Measurements from ENCODE around the gene PCDHA9.
"Not testable (repeated sequence)": the region's sequence is repeated elsewhere in the genome, so short reads cannot be mapped to it uniquely, and the experiment has no call there.

PCDHA9 gene

GRCh38 chr5:140876541-140877261 lies 28.5 kb downstream of the PCDHA9 start:
- DNase-seq (ENCODE audit: low spot score) = not testable (repeated sequence)

- no peak for DNase-seq (ENCODE audit: low spot score)
Observed at GRCh38 chr5:140877262-140877581, 29.0 kb downstream of the PCDHA9 start.

GRCh38 chr5:140881889-140882590 lies 33.9 kb downstream of the PCDHA9 start, which contains the start of gene PCDHA13:
TSS of gene PCDHA13 (plus strand) at chr5:140882124. CDS start at chr5:140882269, 145 bp downstream.
- DNase-seq (ENCODE audit: low spot score) = no peak

- peak; percentile 10 for DNase-seq (ENCODE audit: low spot score)
Observed at GRCh38 chr5:140882591-140882899, 34.4 kb downstream of the PCDHA9 start.

DNA sequence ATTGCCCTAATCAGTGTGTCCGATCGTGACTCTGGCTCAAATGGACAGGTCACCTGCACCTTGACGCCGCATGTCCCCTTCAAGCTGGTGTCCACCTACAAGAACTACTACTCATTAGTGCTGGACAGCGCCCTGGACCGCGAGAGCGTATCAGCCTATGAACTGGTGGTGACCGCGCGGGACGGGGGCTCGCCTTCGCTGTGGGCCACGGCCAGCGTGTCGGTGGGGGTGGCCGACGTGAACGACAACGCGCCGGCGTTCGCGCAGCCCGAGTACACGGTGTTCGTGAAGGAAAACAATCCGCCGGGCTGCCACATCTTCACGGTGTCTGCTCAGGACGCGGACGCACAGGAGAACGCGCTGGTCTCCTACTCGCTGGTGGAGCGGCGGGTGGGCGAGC lies 35.2 kb downstream of the PCDHA9 start:
- no peak for DNase-seq (ENCODE audit: low spot score)

- DNase-seq (ENCODE audit: low spot score) = no peak
Observed at GRCh38 chr5:140883927-140884697, 35.9 kb downstream of the PCDHA9 start.

Measured in NAMALWA (cell line).